ENCODE measurements around the gene TCOF1.

TCOF1 gene

GRCh38 chr5:150333400-150333799 is 24.1 kb upstream of the TCOF1 start:
- no peak overlapping the region for H3K4me3 ChIP-seq (ENCODE audit: insufficient read depth, low read length, poor library complexity, severe bottlenecking)
- no peak overlapping the region for H3K9ac ChIP-seq (ENCODE audit: low read length)
- H3F3A ChIP-seq (ENCODE audit: insufficient read depth) = no peaks in the 10 kb centered on the region
- no peaks in the 10 kb centered on the region for H3K79me2 ChIP-seq (ENCODE audit: insufficient read depth, low read length)
- H3K27ac ChIP-seq (ENCODE audit: low read depth, low read length) = no peak overlapping the region
- H3K27me3 ChIP-seq (ENCODE audit: low read length) = no peaks in the 10 kb centered on the region
- H3K9me2 ChIP-seq (replicated peaks; ENCODE audit: insufficient read depth, low read length) = no peaks in the 10 kb centered on the region
- no peak overlapping the region for H3K4me2 ChIP-seq (ENCODE audit: low read depth, low read length, poor library complexity, severe bottlenecking)
- no peaks in the 10 kb centered on the region for H3K36me3 ChIP-seq (ENCODE audit: low read length)
- no peak overlapping the region for H2AFZ ChIP-seq (ENCODE audit: low read depth, low read length, severe bottlenecking)
- no peaks in the 10 kb centered on the region for H3K9me3 ChIP-seq (ENCODE audit: insufficient read depth, low read length)
- no peaks in the 10 kb centered on the region for H4K20me1 ChIP-seq (ENCODE audit: low read depth, low read length)
- no peak for TF ChIP-seq CTCF (IDR thresholded peaks at IDR 0.05; ENCODE audit: insufficient read depth, low read length, poor library complexity, severe bottlenecking)
- no peak for TF ChIP-seq EZH2phosphoT487 (conservative IDR thresholded peaks at IDR 0.05; ENCODE audit: low read length)

- Histone ChIP-seq H3K27ac (ENCODE audit: low read depth, low read length) (no peak overlapping the region), H3K9me2 (replicated peaks; ENCODE audit: insufficient read depth, low read length) (no peaks in the 10 kb centered on the region), H3K9me3 (ENCODE audit: insufficient read depth, low read length) (no peaks in the 10 kb centered on the region), H4K20me1 (ENCODE audit: low read depth, low read length) (no peaks in the 10 kb centered on the region), H3K9ac (ENCODE audit: low read length) (no peak overlapping the region), H3K4me2 (ENCODE audit: low read depth, low read length, poor library complexity, severe bottlenecking) (no peak overlapping the region), H3K4me3 (ENCODE audit: insufficient read depth, low read length, poor library complexity, severe bottlenecking) (no peak overlapping the region), H3K27me3 (ENCODE audit: low read length) (no peaks in the 10 kb centered on the region), H3F3A (ENCODE audit: insufficient read depth) (no peaks in the 10 kb centered on the region), H3K36me3 (ENCODE audit: low read length) (no peaks in the 10 kb centered on the region), H2AFZ (ENCODE audit: low read depth, low read length, severe bottlenecking) (no peak overlapping the region), H3K79me2 (ENCODE audit: insufficient read depth, low read length) (no peaks in the 10 kb centered on the region)
- TF ChIP-seq CTCF (IDR thresholded peaks at IDR 0.05; ENCODE audit: insufficient read depth, low read length, poor library complexity, severe bottlenecking) = no peak
- TF ChIP-seq EZH2phosphoT487 (conservative IDR thresholded peaks at IDR 0.05; ENCODE audit: low read length) = no peak
Observed at GRCh38 chr5:150335778-150336177, 21.7 kb upstream of the TCOF1 start.

- no peaks in the 10 kb centered on the region for H3K79me2 ChIP-seq (ENCODE audit: insufficient read depth, low read length)
- no peak overlapping the region for H3K9ac ChIP-seq (ENCODE audit: low read length)
- no peaks in the 10 kb centered on the region for H3K27me3 ChIP-seq (ENCODE audit: low read length)
- no peak for TF ChIP-seq EZH2phosphoT487 (conservative IDR thresholded peaks at IDR 0.05; ENCODE audit: low read length)
- TF ChIP-seq CTCF (IDR thresholded peaks at IDR 0.05; ENCODE audit: insufficient read depth, low read length, poor library complexity, severe bottlenecking) = no peak
- no peak overlapping the region for H2AFZ ChIP-seq (ENCODE audit: low read depth, low read length, severe bottlenecking)
- no peaks in the 10 kb centered on the region for H3F3A ChIP-seq (ENCODE audit: insufficient read depth)
- no peak overlapping the region for H3K4me3 ChIP-seq (ENCODE audit: insufficient read depth, low read length, poor library complexity, severe bottlenecking)
- no peak overlapping the region for H3K4me2 ChIP-seq (ENCODE audit: low read depth, low read length, poor library complexity, severe bottlenecking)
- H3K36me3 ChIP-seq (ENCODE audit: low read length) = no peaks in the 10 kb centered on the region
- H3K27ac ChIP-seq (ENCODE audit: low read depth, low read length) = no peak overlapping the region
- no peaks in the 10 kb centered on the region for H3K9me3 ChIP-seq (ENCODE audit: insufficient read depth, low read length)
- no peaks in the 10 kb centered on the region for H4K20me1 ChIP-seq (ENCODE audit: low read depth, low read length)
- H3K9me2 ChIP-seq (replicated peaks; ENCODE audit: insufficient read depth, low read length) = no peaks in the 10 kb centered on the region
Observed at GRCh38 chr5:150338546-150338945, 19.0 kb upstream of the TCOF1 start.

Data from SU-DHL-6 (cell line).